ENCODE measurements around the gene IL16.

DNA sequence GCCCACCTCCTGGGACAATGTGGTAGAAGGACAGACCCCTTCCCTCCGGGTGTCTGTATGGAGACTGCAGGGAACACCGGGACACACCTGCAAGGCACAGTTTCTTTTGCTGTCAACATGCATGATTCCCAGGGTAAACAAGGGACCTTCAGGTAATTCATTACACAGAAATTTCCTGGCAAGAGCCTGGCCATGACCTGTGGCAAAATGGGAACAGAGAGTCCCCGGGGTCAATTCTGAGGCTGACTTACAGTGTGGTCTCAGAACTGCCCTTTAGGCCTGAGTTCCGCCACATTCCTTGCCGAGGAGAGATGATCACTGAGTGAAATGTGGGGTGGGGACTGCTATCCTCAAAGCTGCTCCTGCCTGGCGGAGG lies 121.0 kb downstream of the IL16 start:
- TF ChIP-seq CTCF (IDR thresholded peaks at IDR 0.05; ENCODE audit: insufficient read depth, low read length) (no peak), GABPA (IDR thresholded peaks at IDR 0.05; ENCODE audit: low read depth) (no peak)

All from HL-60 (cell line).